GM23338 (cell line): ENCODE results near the gene RAB22A. TPM values are rescaled to one million over a fixed set of nuclear protein-coding genes. Genes with fewer than 3 reads are reported as not detected.

Experiments
- ATAC-seq: fragments of 200-7000 bp; cut with Tn5 transposase; 3 replicates; pipeline ENCODE4 v1.9.1; 2020
- DNase-seq: peaks from one replicate; pipeline ENCODE4 v3.0.0-alpha.2; 2015; ENCODE audit warnings: low spot score
- H2AFZ ChIP-seq: fragments of 200-600 bp; sonication (generic); 2 replicates; pipeline ENCODE4 v1.8.0; 2016; ENCODE audit warnings: antibody characterized with exemption, mild to moderate bottlenecking, moderate library complexity
- H3F3A ChIP-seq: fragments of 200-600 bp; sonication (generic); replicated peaks from 2 replicates; pipeline ENCODE4 v1.8.0; 2017; ENCODE audit warnings: antibody characterized with exemption, mixed run types, low read depth
- H3K27ac ChIP-seq: fragments of 200-600 bp; sonication (generic); 2 replicates; pipeline ENCODE4 v1.6.1; 2016; ENCODE audit warnings: low read depth
- H3K27me3 ChIP-seq: fragments of 200-600 bp; sonication (generic); 2 replicates; pipeline ENCODE4 v1.8.0; 2016; ENCODE audit warnings: mild to moderate bottlenecking, mixed run types, moderate library complexity; ENCODE audit not compliant: insufficient read depth
- H3K36me3 ChIP-seq: fragments of 200-600 bp; sonication (generic); 2 replicates; pipeline ENCODE4 v1.8.0; 2016; ENCODE audit warnings: mild to moderate bottlenecking; ENCODE audit not compliant: insufficient read depth
- H3K4me1 ChIP-seq: fragments of 200-600 bp; sonication (generic); 2 replicates; pipeline ENCODE4 v1.8.0; 2016; ENCODE audit warnings: mild to moderate bottlenecking, moderate library complexity; ENCODE audit not compliant: insufficient read depth
- H3K4me2 ChIP-seq: fragments of 200-600 bp; sonication (generic); 2 replicates; pipeline ENCODE4 v1.7.1; 2017; ENCODE audit warnings: mixed run types
- H3K4me3 ChIP-seq: fragments of 200-600 bp; sonication (generic); 2 replicates; pipeline ENCODE4 v1.6.1; 2016; ENCODE audit warnings: mixed run types
- H3K79me2 ChIP-seq: fragments of 200-600 bp; sonication (generic); replicated peaks from 2 replicates; pipeline ENCODE4 v1.8.0; 2017; ENCODE audit warnings: mild to moderate bottlenecking; ENCODE audit not compliant: insufficient read depth
- H3K9me2 ChIP-seq: fragments of 200-600 bp; sonication (generic); 2 replicates; pipeline ENCODE4 v1.8.0; 2017; ENCODE audit not compliant: insufficient read depth
- H4K20me1 ChIP-seq: fragments of 200-600 bp; sonication (generic); replicated peaks from 2 replicates; pipeline ENCODE4 v1.8.0; 2017; ENCODE audit warnings: mild to moderate bottlenecking; ENCODE audit not compliant: insufficient read depth
- H3K27ac Mint-ChIP-seq: 2 replicates; pipeline ENCODE4 v1.8.0; 2020; ENCODE audit warnings: inconsistent platforms, mild to moderate bottlenecking, moderate library complexity, mixed read lengths
- H3K27me3 Mint-ChIP-seq: 3 replicates; pipeline ENCODE4 v1.8.0; 2022; ENCODE audit warnings: low read depth, mild to moderate bottlenecking, moderate library complexity, mixed read lengths, inconsistent platforms; ENCODE audit not compliant: insufficient read depth, poor library complexity
- H3K36me3 Mint-ChIP-seq: 3 replicates; pipeline ENCODE4 v1.8.0; 2021; ENCODE audit warnings: low read depth, mild to moderate bottlenecking, inconsistent platforms, moderate library complexity, mixed read lengths
- H3K4me1 Mint-ChIP-seq: 3 replicates; pipeline ENCODE4 v1.8.0; 2020; ENCODE audit warnings: mild to moderate bottlenecking, inconsistent platforms, mixed read lengths
- H3K4me3 Mint-ChIP-seq: 3 replicates; pipeline ENCODE4 v1.8.0; 2021; ENCODE audit warnings: moderate library complexity, mild to moderate bottlenecking, inconsistent platforms, mixed read lengths
- H3K9me3 Mint-ChIP-seq: 3 replicates; pipeline ENCODE4 v1.8.0; 2020; ENCODE audit warnings: moderate library complexity, mild to moderate bottlenecking, inconsistent platforms, mixed read lengths
- EZH2 ChIP-seq: fragments of 200-600 bp; sonication (generic); IDR thresholded peaks from one replicate; pipeline ENCODE4 v1.8.0; 2017; ENCODE audit warnings: antibody characterized with exemption, mild to moderate bottlenecking, low read depth; ENCODE audit not compliant: unreplicated experiment
- JUNB ChIP-seq: IDR thresholded peaks from one replicate; pipeline ENCODE4 v1.6.1; 2016; ENCODE audit warnings: antibody characterized with exemption; ENCODE audit not compliant: unreplicated experiment
- NANOG ChIP-seq: IDR thresholded peaks from 2 replicates; pipeline ENCODE4 v1.6.1; 2016; ENCODE audit warnings: antibody characterized with exemption, borderline replicate concordance
- ZNF462 ChIP-seq: fragments of 250-450 bp; sonication (Bioruptor Pico); IDR thresholded peaks from 2 replicates; pipeline ENCODE4 v1.5.0; 2020; ENCODE audit warnings: mild to moderate bottlenecking, moderate library complexity
- polyA plus RNA-seq: library from polyadenylated mRNA; unstranded; fragments of >200 nt; fragmentation: Nextera tagmentation; extraction: Ambion mirVana; gene quantifications from 2 replicates; pipeline ENCODE4 v1.2.1, GENCODE V29; 2016
- total RNA-seq: library from RNA; depleted of rRNA; stranded (reverse); fragments of >200 nt; shearing (Covaris generic); gene quantifications from 2 replicates; pipeline ENCODE4 v1.2.3, GENCODE V29; 2014

Gene RAB22A
- total and polyA plus RNA-seq, 2 experiments from 2014 or later, result 3.3 to 6.8 TPM

DNA sequence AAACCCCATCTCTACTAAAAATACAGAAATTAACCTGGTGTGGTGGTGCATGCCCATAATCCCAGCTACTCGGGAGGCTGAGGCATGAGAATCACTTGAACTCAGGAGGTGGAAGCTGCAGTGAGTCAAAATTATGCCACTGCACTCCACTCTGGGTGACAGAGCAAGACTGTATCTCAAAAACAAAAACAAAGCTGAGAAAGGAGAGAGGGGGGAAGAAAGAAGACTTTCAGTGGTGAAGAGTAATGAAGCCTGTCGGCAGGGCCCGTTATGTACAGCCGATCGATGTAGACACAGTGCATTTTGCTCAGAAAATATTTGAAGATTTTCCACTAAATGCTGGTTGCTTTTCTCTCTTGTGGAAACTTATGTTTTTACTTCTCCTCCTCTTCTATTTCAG lies 93.3 kb downstream of the RAB22A start (continued):
- TF ChIP-seq ZNF462 (no peak), JUNB (no peak)

DNA sequence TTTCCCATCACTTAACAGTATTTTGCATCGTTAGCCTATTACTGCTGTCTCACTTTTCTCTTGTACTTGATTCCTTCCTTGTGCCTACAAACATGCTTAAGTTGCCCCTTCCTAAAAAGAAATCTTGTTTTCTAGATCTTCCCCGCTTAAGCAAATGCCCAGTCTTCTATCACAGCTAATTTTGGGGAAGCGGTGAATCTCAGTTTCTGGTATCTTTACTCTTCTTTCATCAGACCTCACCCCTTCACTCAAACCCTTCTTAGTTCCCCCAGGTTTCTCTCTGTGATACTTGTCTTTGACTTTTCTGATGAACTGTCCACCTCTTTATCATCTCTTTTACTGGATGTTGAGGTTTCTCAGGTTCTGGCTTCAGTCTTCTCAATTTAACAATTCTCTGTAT lies 93.8 kb downstream of the RAB22A start:
- Histone ChIP-seq H3K36me3 (no peaks in the 10 kb centered on the region), H3K4me3 (no peak overlapping the region), H2AFZ (no peak overlapping the region), H3K27me3 (no peaks in the 10 kb centered on the region), H3K4me1 (peaks cover 53% of the 10 kb centered on the region), H3K27ac (no peak overlapping the region), H3K4me2 (no peak overlapping the region), H4K20me1 (peaks cover 24% of the 10 kb centered on the region), H3K79me2 (peaks cover 100% of the 10 kb centered on the region), H3F3A (no peaks in the 10 kb centered on the region), H3K9me2 (no peaks in the 10 kb centered on the region)
- Mint-ChIP-seq H3K27me3 (no peaks in the 10 kb centered on the region), H3K4me1 (peaks cover 30% of the 10 kb centered on the region), H3K4me3 (no peak overlapping the region), H3K27ac (no peak overlapping the region), H3K9me3 (no peaks in the 10 kb centered on the region), H3K36me3 (no peaks in the 10 kb centered on the region)
- ATAC-seq, result no peak
- TF ChIP-seq NANOG (no peak), EZH2 (no peak)
- DNase-seq, result no peak
